ENCODE results near the gene FRMD4A.
A peak's percentile ranks its signal among the peaks of the same experiment; 100 is the strongest.
"Not testable (repeated sequence)": the region's sequence is repeated elsewhere in the genome, so short reads cannot be mapped to it uniquely, and the experiment has no call there.

The FRMD4A gene

GRCh38 chr10:13788711-13789447 lies 541.8 kb downstream of the FRMD4A start:
- intact Hi-C loops (cut with DNase I) = loop anchor here (10.0 kb wide), 2 partner anchors 106 to 686 kb away; no protein-coding TSS in a partner anchor
- peak in 33 of 42 donors; percentile 20 to 72 (median 41) for DNase-seq

GRCh38 chr10:13788320-13788600 lies 542.5 kb downstream of the FRMD4A start:
- intact Hi-C loops (cut with DNase I) = loop anchor here (10.0 kb wide), 2 partner anchors 107 to 687 kb away; no protein-coding TSS in a partner anchor
- DNase-seq = no peak

- DNase-seq = peak in 41 of 42 donors; percentile 27 to 85 (median 62)
- intact Hi-C loops (cut with DNase I) = loop anchor here (10.0 kb wide), 2 partner anchors 108 to 688 kb away; no protein-coding TSS in a partner anchor
Measured at GRCh38 chr10:13787015-13787421, 543.7 kb downstream of the FRMD4A start.

GRCh38 chr10:13784067-13784466 lies 546.7 kb downstream of the FRMD4A start:
- intact Hi-C loops (cut with DNase I) = loop anchor here (10.0 kb wide), 2 partner anchors 111 to 691 kb away; no protein-coding TSS in a partner anchor
- no peak for DNase-seq

- intact Hi-C loops (cut with DNase I) = loop anchor here (5.0 to 10.0 kb wide), 3 partner anchors 115 to 695 kb away; no protein-coding TSS in a partner anchor
- DNase-seq = peak in 15 of 42 donors; percentile 19 to 73 (median 34)
Measured at GRCh38 chr10:13779748-13780147, 551.0 kb downstream of the FRMD4A start.

GRCh38 chr10:13778693-13778960 lies 552.1 kb downstream of the FRMD4A start:
- intact Hi-C loops (cut with DNase I) = loop anchor here (5.0 kb wide), 1 partner anchor 116 kb away; no protein-coding TSS in a partner anchor
- not testable (repeated sequence) for DNase-seq

- no peak for DNase-seq
- intact Hi-C loops (cut with DNase I) = loop anchor here (5.0 kb wide), 1 partner anchor 115 kb away; no protein-coding TSS in a partner anchor
Measured at GRCh38 chr10:13776861-13777311, 553.8 kb downstream of the FRMD4A start.

GRCh38 chr10:13775786-13776775 lies 554.6 kb downstream of the FRMD4A start:
- DNase-seq = no peak
- intact Hi-C loops (cut with DNase I) = loop anchor here (5.0 kb wide), 1 partner anchor 114 kb away; no protein-coding TSS in a partner anchor

- no peak for DNase-seq
- intact Hi-C loops (cut with DNase I) = no loop called here
Measured at GRCh38 chr10:13774303-13774893, 556.3 kb downstream of the FRMD4A start.

GRCh38 chr10:13773496-13774170 lies 557.1 kb downstream of the FRMD4A start:
- no peak for DNase-seq
- intact Hi-C loops (cut with DNase I) = no loop called here

GRCh38 chr10:13773043-13773442 lies 557.7 kb downstream of the FRMD4A start:
- peak in 9 of 42 donors; percentile 19 to 60 (median 31) for DNase-seq
- intact Hi-C loops (cut with DNase I) = no loop called here

- no peak for DNase-seq
- intact Hi-C loops (cut with DNase I) = no loop called here
Measured at GRCh38 chr10:13771992-13772391, 558.7 kb downstream of the FRMD4A start.

- intact Hi-C loops (cut with DNase I) = no loop called here
- DNase-seq = no peak
Measured at GRCh38 chr10:13770760-13771493, 559.8 kb downstream of the FRMD4A start.

GRCh38 chr10:13769946-13770345 lies 560.8 kb downstream of the FRMD4A start:
- no peak for DNase-seq
- intact Hi-C loops (cut with DNase I) = no loop called here

GRCh38 chr10:13767676-13768178 lies 563.0 kb downstream of the FRMD4A start:
- DNase-seq = no peak
- intact Hi-C loops (cut with DNase I) = no loop called here

- DNase-seq; intact Hi-C loops (cut with DNase I): not testable (repeated sequence)
Measured at GRCh38 chr10:13767148-13767547, 563.6 kb downstream of the FRMD4A start.

- no peak for DNase-seq
- intact Hi-C loops (cut with DNase I) = no loop called here
Measured at GRCh38 chr10:13765641-13766341, 564.9 kb downstream of the FRMD4A start.
